ENCODE measurements around the gene RAD51D.

Gene RAD51D

DNA sequence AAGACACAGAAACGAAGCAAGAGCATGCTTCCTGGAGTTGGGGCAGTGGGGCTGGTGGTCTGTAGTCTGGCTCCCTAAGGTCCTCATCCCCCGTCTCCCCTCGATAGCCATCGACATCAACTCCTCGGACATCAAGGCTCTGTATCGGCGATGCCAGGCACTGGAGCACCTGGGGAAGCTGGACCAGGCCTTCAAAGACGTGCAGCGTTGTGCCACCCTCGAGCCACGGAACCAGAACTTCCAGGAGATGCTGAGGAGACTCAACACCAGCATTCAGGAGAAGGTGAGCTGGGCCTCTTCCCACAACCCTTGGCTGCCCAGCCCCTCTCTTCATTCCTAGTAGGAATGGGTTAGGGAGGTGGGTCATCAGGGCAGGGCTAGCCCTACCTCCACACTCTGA, 30.3 kb upstream of the RAD51D start:
- no peak for TF ChIP-seq ZNF274 (IDR thresholded peaks at IDR 0.05; ENCODE audit: low read depth, low read length)
- no peak overlapping the region for H3K4me3 ChIP-seq (ENCODE audit: low read length)

DNA sequence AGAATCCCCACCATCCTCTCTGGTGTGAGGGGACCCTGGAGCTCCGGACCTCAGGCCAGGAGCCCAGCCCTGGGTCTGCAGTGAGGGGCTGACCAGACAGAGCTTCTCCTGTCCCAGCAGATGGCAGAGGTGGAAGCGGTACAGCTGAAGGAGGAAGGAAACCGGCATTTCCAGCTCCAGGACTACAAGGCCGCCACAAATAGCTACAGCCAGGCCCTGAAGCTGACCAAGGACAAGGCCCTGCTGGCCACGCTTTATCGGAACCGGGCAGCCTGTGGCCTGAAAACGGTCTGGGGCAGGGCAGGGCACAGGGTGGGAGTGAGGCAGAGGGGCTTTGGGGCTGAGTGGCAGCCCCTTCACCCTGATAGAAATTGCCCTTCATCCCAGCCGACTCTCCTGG, 28.5 kb upstream of the RAD51D start:
- TF ChIP-seq ZNF274 (IDR thresholded peaks at IDR 0.05; ENCODE audit: low read depth, low read length), result no peak
- no peak overlapping the region for H3K4me3 ChIP-seq (ENCODE audit: low read length)

DNA sequence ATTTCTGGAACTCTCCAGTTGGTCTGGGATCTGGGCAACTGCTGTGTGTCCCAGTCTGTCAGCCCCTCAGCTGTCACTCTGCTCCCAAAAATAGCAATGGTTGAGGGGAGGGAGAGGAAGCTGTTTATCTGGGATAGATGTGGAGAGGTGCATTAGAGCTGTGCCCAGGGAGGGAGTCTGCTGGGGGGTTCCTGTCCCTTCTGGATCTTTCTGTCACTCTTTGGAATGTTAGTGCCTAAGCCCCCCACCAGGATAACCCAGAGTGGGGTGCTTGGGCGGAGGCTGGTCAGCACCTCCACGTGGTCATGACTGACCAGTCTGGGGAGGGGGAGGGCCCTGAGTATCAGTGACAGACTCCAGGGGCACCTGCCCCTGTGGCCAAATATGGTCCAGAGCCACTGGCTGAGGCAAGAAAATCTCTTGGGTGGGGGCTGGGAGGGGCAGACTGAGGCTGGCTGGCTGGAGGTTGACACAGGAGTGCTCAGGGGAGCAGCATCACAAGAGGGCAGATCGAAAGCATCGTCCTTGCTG, 27.8 kb upstream of the RAD51D start, which contains the start of gene UNC45B:
UNC45B (plus strand) TSS at position 443 of the 531 bp plus-strand sequence. CDS start 447 bp downstream, outside the sequence.
- no peak for TF ChIP-seq ZNF274 (IDR thresholded peaks at IDR 0.05; ENCODE audit: low read depth, low read length)
- H3K4me3 ChIP-seq (ENCODE audit: low read length), result no peak within 1 kb of the TSS

DNA sequence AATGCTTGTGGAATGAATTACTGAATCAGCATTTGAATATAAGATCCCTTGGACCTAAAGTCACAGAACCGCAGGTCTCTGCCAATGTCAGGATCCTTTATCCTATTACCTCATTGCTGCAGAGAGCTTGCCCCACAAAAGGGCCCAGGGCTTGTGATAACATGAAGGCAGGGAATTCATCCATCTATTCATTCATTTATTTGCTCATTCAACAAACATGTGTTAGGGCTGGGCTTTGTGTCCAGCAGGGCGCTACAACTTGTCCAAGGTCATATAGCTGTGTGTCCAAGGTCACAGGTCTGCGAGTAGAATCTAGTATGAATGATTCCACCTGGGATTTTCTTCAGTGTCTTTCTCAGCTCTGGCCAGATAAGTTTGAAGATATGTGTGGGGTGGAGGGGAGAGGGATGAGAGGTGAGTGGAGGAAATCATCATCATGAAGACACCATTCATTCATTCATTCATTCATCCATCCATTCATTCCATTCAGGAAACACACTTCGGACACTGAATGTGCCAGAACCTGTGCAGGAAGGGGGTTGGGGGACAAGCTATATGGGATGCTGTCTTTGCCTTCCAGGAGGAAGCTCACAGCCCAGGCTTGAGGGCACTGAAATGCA, 26.7 kb upstream of the RAD51D start:
- H3K4me3 ChIP-seq (ENCODE audit: low read length), result no peak overlapping the region
- TF ChIP-seq ZNF274 (IDR thresholded peaks at IDR 0.05; ENCODE audit: low read depth, low read length), result no peak

DNA sequence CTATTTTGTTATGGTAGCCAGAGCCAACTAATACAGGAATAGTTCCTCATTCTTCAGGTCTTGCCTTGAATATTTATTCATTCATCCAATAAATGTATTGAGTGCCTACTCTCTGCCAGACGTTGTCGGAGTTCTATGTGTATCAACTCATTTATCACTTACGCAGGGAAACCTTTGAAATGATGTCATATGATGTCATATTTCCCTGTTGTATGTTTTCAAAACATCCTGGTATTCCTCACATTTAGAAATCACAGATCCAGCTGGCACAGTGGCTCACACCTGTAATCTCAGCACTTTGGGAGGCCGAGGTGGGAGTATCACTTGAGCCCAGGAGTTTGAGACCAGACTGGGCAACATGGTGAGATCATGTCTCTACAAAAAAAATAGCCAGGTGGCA, 25.2 kb upstream of the RAD51D start:
- H3K4me3 ChIP-seq (ENCODE audit: low read length), result no peak overlapping the region
- TF ChIP-seq ZNF274 (IDR thresholded peaks at IDR 0.05; ENCODE audit: low read depth, low read length), result no peak

DNA sequence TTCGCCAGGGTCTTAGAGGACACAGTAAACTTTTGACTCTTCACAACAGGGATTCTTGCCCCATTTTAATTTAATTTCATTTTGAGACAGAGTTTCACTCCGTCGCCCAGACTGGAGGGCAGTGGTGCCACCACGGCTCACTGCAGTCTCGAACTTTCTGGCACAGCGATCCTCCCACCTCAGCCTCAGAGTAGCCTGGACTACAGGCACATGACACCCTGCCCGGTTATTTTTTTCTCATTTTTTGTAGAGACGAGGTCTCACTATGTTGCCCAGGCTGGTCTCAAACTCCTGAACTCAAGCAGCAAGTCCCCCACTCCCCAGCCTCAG, 22.8 kb upstream of the RAD51D start:
- no peak for TF ChIP-seq ZNF274 (IDR thresholded peaks at IDR 0.05; ENCODE audit: low read depth, low read length)
- H3K4me3 ChIP-seq (ENCODE audit: low read length), result no peak overlapping the region; the same call in 1 of the 2 replicates

DNA sequence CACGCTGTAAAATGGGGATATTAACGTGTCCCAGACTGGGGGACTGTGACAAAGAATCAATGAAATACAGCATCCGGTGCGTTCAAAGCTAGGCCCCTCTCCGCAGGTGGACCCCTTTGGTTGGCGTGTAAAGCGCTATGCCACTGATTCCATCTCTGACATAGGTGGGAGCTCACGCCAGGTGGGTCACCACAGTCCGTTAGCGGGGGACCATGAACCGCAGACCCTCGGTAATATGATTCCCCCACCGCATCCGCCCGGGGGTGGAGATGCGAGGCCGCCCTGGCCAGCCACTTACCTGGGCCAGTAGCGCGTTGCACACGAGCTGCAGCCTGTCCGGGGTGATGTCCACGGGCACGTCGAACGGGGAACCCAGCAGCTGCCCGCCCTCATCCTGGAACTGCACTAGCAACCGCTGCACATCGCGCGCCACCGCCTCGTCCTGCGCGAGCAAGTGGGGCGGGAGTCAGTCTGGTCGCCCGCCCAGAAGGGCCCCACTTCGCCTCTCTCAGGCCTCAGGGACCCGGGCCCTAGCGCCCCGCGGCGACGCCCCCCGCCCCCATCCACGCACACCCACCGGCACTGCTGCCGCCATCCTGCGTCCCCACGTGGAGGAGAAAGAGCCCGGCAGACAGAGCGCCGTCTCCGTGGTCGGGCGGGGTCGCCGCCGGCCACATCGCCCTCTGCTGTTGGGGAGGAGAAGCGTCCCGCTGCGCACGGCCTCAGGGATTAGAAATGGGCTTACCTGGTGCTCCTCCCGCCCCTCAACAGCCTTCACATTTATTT, 22.2 kb upstream of the RAD51D start, which contains the start of gene NLE1:
NLE1 (minus strand) TSS at position 623 of the 786 bp plus-strand sequence; CDS start at position 595, 28 bp downstream.
- no peak for TF ChIP-seq ZNF274 (IDR thresholded peaks at IDR 0.05; ENCODE audit: low read depth, low read length)
- peak within 1 kb of the TSS; percentile 87 for H3K4me3 ChIP-seq (ENCODE audit: low read length)

DNA sequence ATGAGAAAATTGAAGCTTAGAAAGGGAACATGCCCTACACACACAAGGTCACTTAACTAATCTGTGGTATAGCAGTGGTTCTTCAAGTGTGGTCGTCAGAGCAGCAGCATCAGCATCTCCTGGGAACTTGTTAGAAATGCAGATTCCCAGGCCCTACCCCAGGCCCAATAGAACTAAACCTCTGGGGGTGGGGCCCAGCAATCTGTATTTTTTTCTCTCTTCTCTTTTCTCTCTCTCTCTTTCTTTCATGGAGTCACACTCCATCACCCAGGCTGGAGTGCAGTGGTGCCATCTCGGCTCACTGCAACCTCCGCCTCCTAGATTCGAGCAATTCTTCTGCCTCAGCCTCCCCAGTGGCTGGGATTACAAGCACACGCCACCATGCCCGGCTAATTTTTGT, 18.6 kb upstream of the RAD51D start:
- no peak overlapping the region for H3K4me3 ChIP-seq (ENCODE audit: low read length)
- TF ChIP-seq ZNF274 (IDR thresholded peaks at IDR 0.05; ENCODE audit: low read depth, low read length), result no peak

DNA sequence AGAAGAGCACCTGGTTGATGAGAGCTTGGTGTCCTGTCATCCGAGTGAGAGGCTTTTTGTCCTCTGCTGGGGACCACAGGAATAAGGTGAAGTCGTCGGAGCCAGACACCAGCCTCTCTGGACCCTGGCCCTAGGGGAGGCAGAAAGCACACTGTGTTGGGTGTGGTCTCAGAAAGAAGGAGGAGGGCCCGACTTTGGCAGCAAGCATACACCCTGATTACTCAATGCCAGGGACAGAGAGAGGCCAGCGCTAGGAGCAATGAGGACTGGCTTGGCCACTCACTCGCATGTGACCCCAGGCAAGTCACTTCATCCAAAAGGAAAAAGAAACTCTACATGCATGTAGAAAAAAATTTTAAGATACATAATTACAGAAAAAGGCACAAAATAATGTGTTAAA, 15.7 kb upstream of the RAD51D start:
- TF ChIP-seq ZNF274 (IDR thresholded peaks at IDR 0.05; ENCODE audit: low read depth, low read length), result no peak
- H3K4me3 ChIP-seq (ENCODE audit: low read length), result no peak overlapping the region

DNA sequence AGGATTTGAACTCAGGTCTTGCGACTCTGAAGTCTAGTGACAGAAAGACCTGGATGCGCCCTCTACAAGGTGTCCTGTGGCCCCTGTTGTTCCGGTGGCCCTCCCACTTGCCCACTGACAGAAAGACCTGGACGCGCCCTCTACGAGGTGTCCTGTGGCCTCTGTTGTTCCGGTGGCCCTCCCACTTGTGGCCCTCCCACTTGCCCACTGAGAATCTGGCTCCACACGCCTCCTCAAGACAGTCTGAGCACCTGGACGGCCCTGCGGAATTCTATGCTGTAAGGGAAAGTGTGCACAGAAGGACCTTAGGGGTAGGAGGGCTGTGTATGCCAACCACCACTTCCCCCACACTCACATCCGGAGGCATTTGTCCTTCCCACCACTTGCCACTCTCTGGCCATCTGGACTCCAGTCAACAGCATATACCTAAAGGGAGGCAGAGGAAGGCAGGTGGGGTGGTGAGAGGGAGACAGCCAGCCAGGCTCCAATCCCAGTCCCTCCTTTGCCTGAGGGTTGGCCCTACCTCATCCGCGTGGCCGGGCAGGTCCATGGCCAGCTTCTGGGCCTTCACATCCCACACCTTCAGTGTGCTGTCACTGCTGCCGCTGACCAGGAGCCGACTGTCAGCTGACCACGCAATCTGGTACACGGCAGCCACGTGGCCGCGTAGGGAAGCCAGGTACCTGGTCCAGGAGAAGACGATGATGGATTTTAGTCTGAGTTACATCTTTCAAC, 13.3 kb upstream of the RAD51D start:
- no peak for TF ChIP-seq ZNF274 (IDR thresholded peaks at IDR 0.05; ENCODE audit: low read depth, low read length)
- H3K4me3 ChIP-seq (ENCODE audit: low read length), result no peak overlapping the region

DNA sequence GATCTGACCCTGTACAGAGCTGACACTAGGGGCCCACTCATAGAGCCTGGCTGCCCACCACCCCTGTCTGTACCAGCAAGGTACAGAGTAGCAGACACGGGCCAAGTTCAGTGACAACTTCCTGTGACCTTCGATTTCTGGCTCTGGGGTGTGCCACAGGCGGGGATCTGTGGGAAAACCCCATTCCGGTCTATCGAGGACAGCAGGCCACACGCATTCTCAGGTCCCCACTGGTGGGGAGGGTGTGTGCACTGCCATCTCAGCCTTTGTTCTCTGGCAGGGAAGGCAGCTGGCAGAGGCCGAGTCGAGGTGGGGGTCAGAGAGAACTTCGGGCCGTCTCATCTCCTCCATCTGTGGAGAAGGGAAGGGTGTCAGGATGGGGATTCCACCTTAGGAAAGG, 12.4 kb upstream of the RAD51D start:
- no peak overlapping the region for H3K4me3 ChIP-seq (ENCODE audit: low read length)
- TF ChIP-seq ZNF274 (IDR thresholded peaks at IDR 0.05; ENCODE audit: low read depth, low read length), result no peak

DNA sequence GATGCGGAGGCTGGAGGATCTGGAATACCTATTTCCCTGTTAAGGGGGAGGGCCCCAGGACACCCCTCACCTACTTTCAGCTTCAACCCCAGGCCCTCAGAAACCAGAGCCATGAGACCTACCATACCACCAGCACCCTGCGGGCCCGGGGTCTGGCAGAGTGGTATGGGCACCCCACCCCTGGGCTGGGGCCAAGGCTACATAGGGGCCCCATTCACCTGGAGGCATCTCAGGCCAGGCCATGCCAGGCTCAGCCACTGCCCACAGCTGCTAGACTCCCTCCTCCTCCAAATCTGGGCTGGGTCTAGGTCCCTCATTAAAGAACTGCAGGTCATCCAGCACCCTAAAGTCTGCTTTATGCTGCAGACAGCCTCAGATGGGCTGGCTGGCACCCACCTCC, 10.7 kb upstream of the RAD51D start:
- TF ChIP-seq ZNF274 (IDR thresholded peaks at IDR 0.05; ENCODE audit: low read depth, low read length), result no peak

DNA sequence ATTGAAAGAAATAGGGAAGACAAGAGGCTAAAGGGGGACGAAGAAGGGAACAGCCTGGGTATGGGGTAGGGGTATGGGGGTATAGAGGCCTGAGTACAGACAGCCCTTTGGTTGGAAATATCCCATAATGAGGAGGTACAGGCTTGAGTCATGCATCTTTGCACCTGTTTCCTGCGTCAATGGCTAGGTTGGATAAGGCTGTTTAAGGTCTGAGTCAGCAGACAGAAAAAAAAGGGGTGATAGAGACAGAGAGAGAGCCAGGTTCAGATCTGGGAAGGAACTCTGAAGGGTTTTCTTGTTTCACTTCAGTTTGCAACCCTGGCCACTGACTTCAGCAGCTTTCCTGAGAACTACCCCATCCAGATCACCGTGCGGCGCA, 10.3 kb upstream of the RAD51D start:
- no peak for TF ChIP-seq ZNF274 (IDR thresholded peaks at IDR 0.05; ENCODE audit: low read depth, low read length)

More for the DNA sequence above, 10.7 kb upstream of the RAD51D start:
- H3K4me3 ChIP-seq (ENCODE audit: low read length), result no peak overlapping the region

DNA sequence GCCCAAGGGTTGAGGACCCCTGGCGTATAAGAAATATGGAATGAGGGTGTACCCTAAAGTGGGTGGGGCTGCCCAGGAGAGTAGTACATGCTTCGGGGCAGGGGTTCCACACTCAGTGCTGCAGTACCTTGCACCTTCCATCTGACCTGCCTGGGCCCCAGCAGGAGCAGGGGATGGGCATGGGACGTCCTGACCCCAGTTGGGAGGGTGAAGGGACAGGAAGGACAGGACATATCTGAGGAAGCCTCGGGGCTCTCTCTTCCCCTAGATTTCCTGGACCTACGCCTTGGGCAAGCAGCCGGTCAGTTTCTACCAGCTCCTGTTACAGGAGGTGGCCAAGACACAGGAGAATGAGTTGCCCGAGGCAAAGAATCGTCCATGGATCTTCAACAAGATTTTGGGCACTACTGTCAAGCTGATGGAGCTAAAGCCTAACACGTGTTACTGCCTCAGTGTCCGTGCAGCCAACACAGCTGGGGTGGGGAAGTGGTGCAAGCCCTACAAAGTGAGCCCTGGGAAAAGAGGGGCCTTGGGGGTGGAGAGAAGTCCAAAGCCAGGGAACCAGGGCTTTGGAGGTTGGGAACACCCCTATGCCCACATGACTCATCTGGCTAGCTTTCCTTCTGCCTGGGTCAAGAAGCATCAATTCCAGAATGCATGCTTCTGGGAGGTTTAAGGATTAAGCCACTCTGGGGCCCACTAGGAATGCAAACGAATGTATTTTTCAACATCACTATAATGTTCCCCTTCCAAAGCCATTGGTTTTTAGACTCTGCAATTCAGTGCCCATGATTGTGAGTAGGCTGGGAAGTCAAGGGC, 9.7 kb upstream of the RAD51D start:
- no peak overlapping the region for H3K4me3 ChIP-seq (ENCODE audit: low read length)
- TF ChIP-seq ZNF274 (IDR thresholded peaks at IDR 0.05; ENCODE audit: low read depth, low read length), result no peak

More for the DNA sequence above, 10.3 kb upstream of the RAD51D start:
- H3K4me3 ChIP-seq (ENCODE audit: low read length), result no peak overlapping the region

Data from GM08714 (cell line).